H9 (cell line): ENCODE data around the gene TDRD5. TPM values are rescaled to one million over a fixed set of nuclear protein-coding genes. Genes with fewer than 3 reads are reported as not detected.

Source experiments
- DNase-seq: peaks from one replicate; pipeline ENCODE4 v3.0.0-alpha.2; 2017
- H2AFZ ChIP-seq: one replicate; pipeline ENCODE4 v1.6.1; 2013; ENCODE audit warnings: mild to moderate bottlenecking, low read length, control low read depth, moderate library complexity
- H2AK5ac ChIP-seq: 2 replicates; pipeline ENCODE4 v1.6.1; 2013; ENCODE audit warnings: low read length, control low read depth, mixed read lengths; ENCODE audit not compliant: insufficient read length
- H2BK120ac ChIP-seq: one replicate; pipeline ENCODE4 v1.6.1; 2013; ENCODE audit warnings: low read depth, mild to moderate bottlenecking, low read length, control low read depth, inconsistent platforms; ENCODE audit not compliant: poor library complexity, severe bottlenecking
- H2BK12ac ChIP-seq: 2 replicates; pipeline ENCODE4 v1.6.1; 2013; ENCODE audit warnings: low read length, control low read depth, mixed read lengths, low read depth; ENCODE audit not compliant: insufficient read length
- H2BK15ac ChIP-seq: 2 replicates; pipeline ENCODE4 v1.6.1; 2013; ENCODE audit warnings: low read depth, low read length, control low read depth
- H2BK20ac ChIP-seq: one replicate; pipeline ENCODE4 v1.6.1; 2013; ENCODE audit warnings: low read depth, mild to moderate bottlenecking, low read length, control low read depth, inconsistent platforms; ENCODE audit not compliant: poor library complexity, severe bottlenecking
- H2BK5ac ChIP-seq: 2 replicates; pipeline ENCODE4 v1.6.1; 2013; ENCODE audit warnings: low read length, control low read depth, mixed read lengths; ENCODE audit not compliant: insufficient read length
- H3K14ac ChIP-seq: 2 replicates; pipeline ENCODE4 v1.6.1; 2013; ENCODE audit warnings: low read length, control low read depth; ENCODE audit not compliant: insufficient read depth
- H3K18ac ChIP-seq: 2 replicates; pipeline ENCODE4 v1.6.1; 2013; ENCODE audit warnings: low read depth, mild to moderate bottlenecking, mixed read lengths, low read length, control low read depth; ENCODE audit not compliant: insufficient read length
- H3K23ac ChIP-seq: 2 replicates; pipeline ENCODE4 v1.6.1; 2013; ENCODE audit warnings: low read length, control low read depth, mixed read lengths, low read depth; ENCODE audit not compliant: insufficient read length
- H3K23me2 ChIP-seq: 2 replicates; pipeline ENCODE4 v1.6.1; 2013; ENCODE audit warnings: low read depth, mild to moderate bottlenecking, mixed read lengths, low read length, control low read depth; ENCODE audit not compliant: insufficient read length, poor library complexity, severe bottlenecking
- H3K27ac ChIP-seq: 2 replicates; pipeline ENCODE4 v1.5.1; 2013; ENCODE audit warnings: low read length, control low read depth, mixed read lengths, low read depth; ENCODE audit not compliant: insufficient read length
- H3K27me3 ChIP-seq: 2 replicates; pipeline ENCODE4 v1.6.1; 2013; ENCODE audit warnings: low read length, control low read depth, inconsistent platforms; ENCODE audit not compliant: insufficient read depth
- H3K4ac ChIP-seq: 2 replicates; pipeline ENCODE4 v1.6.1; 2013; ENCODE audit warnings: low read depth, mild to moderate bottlenecking, control low read depth, inconsistent platforms, low read length, moderate library complexity
- H3K4me1 ChIP-seq: 2 replicates; pipeline ENCODE4 v1.6.1; 2013; ENCODE audit warnings: low read length, control low read depth, inconsistent platforms; ENCODE audit not compliant: insufficient read depth
- H3K4me2 ChIP-seq: 2 replicates; pipeline ENCODE4 v1.6.1; 2013; ENCODE audit warnings: low read length, control low read depth, mixed read lengths; ENCODE audit not compliant: insufficient read length, insufficient read depth
- H3K56ac ChIP-seq: 2 replicates; pipeline ENCODE4 v1.6.1; 2013; ENCODE audit warnings: low read depth, mild to moderate bottlenecking, mixed read lengths, low read length, control low read depth; ENCODE audit not compliant: insufficient read length
- H3K79me1 ChIP-seq: 2 replicates; pipeline ENCODE4 v1.6.1; 2013; ENCODE audit warnings: low read depth, mild to moderate bottlenecking, moderate library complexity, low read length, control low read depth, inconsistent platforms; ENCODE audit not compliant: insufficient read depth, poor library complexity, severe bottlenecking
- H3K79me2 ChIP-seq: 2 replicates; pipeline ENCODE4 v1.6.1; 2013; ENCODE audit warnings: low read length, control low read depth, inconsistent platforms; ENCODE audit not compliant: insufficient read depth
- H3K9ac ChIP-seq: 2 replicates; pipeline ENCODE4 v1.6.1; 2013; ENCODE audit warnings: low read length, control low read depth, mixed read lengths; ENCODE audit not compliant: insufficient read length; ENCODE audit errors: extremely low read depth
- H3K9me3 ChIP-seq: one replicate; pipeline ENCODE4 v1.6.1; 2013; ENCODE audit warnings: low read depth, low read length, inconsistent platforms; ENCODE audit not compliant: control insufficient read depth
- H3T11ph ChIP-seq: one replicate; pipeline ENCODE4 v1.6.1; 2013; ENCODE audit warnings: mild to moderate bottlenecking, low read length, control low read depth, inconsistent platforms
- H4K20me1 ChIP-seq: one replicate; pipeline ENCODE4 v1.6.1; 2013; ENCODE audit not compliant: control insufficient read depth, insufficient read length, insufficient read depth
- H4K5ac ChIP-seq: 2 replicates; pipeline ENCODE4 v1.6.1; 2013; ENCODE audit warnings: low read depth, mild to moderate bottlenecking, mixed read lengths, low read length, control low read depth; ENCODE audit not compliant: insufficient read length
- H4K8ac ChIP-seq: replicated peaks from 2 replicates; pipeline ENCODE4 v1.6.1; 2013; ENCODE audit warnings: low read length, control low read depth, mixed read lengths, low read depth; ENCODE audit not compliant: insufficient read length
- H4K91ac ChIP-seq: 2 replicates; pipeline ENCODE4 v1.6.1; 2013; ENCODE audit warnings: low read depth, mild to moderate bottlenecking, moderate library complexity, mixed read lengths, low read length, control low read depth; ENCODE audit not compliant: insufficient read length
- H3K27ac Mint-ChIP-seq, 3 experiments: 2 replicates in 2 of 3; 3 replicates in 1 of 3; pipeline ENCODE4 v1.8.0; 2020 to 2021; ENCODE audit warnings: mixed read lengths in 3 of 3, mild to moderate bottlenecking in 1 of 3, moderate library complexity in 1 of 3
- H3K27me3 Mint-ChIP-seq: 2 replicates; pipeline ENCODE4 v1.8.0; 2021; ENCODE audit warnings: low read depth, mild to moderate bottlenecking, moderate library complexity, mixed read lengths
- H3K36me3 Mint-ChIP-seq, 3 experiments: 2 replicates in 2 of 3; 3 replicates in 1 of 3; pipeline ENCODE4 v1.8.0; 2020 to 2021; ENCODE audit warnings: low read depth in 3 of 3, mixed read lengths in 3 of 3; ENCODE audit not compliant: insufficient read depth in 1 of 3
- H3K4me1 Mint-ChIP-seq, 2 experiments: 2 replicates each; pipeline ENCODE4 v1.8.0; 2020; ENCODE audit warnings: mixed read lengths in 2 of 2
- H3K4me3 Mint-ChIP-seq, 2 experiments: 2 replicates in 1 of 2; 3 replicates in 1 of 2; pipeline ENCODE4 v1.8.0; 2020 to 2021; ENCODE audit warnings: mild to moderate bottlenecking in 2 of 2, mixed read lengths in 2 of 2, moderate library complexity in 1 of 2
- H3K9me3 Mint-ChIP-seq, 2 experiments: 2 replicates in 1 of 2; 3 replicates in 1 of 2; pipeline ENCODE4 v1.8.0; 2020; ENCODE audit warnings: mild to moderate bottlenecking in 2 of 2, mixed read lengths in 2 of 2, moderate library complexity in 1 of 2
- CTCF ChIP-seq: fragments of 200-600 bp; sonication (generic); conservative IDR thresholded peaks from 3 replicates; pipeline ENCODE4 v1.8.0; 2021; ENCODE audit warnings: antibody characterized with exemption, mild to moderate bottlenecking
- WGBS: extraction: QIAGEN DNeasy Blood & Tissue Kit; methylation state at CpG from one replicate; pipeline ENCODE4 v1.1.7; 2013; ENCODE audit warnings: missing lambda C conversion rate, low lambda C conversion rate, mixed read lengths; ENCODE audit not compliant: insufficient read length; ENCODE audit errors: extremely low coverage; 5-methylcytosine and 5-hydroxymethylcytosine counted together
- total RNA-seq: library from RNA; stranded (reverse); gene quantifications from 2 replicates; pipeline ENCODE4 v1.2.1, GENCODE V29; 2021

TDRD5 gene
- total RNA-seq, 1 experiment from 2014 or later, result 0.33 TPM

GRCh38 chr1:179731643-179732042, 140.0 kb downstream of the TDRD5 start:
- Histone ChIP-seq H2AFZ (no peak overlapping the region), H3K18ac (no peak overlapping the region), H3K4ac (no peak overlapping the region), H3K4me1 (no peaks in the 10 kb centered on the region), H2BK5ac (no peak overlapping the region), H3K23ac (no peak overlapping the region), H4K20me1 (no peaks in the 10 kb centered on the region), H2AK5ac (no peak overlapping the region), H3K4me2 (no peak overlapping the region), H4K5ac (no peak overlapping the region), H4K91ac (no peak overlapping the region), H3K9ac (no peak overlapping the region), H4K8ac (no peak overlapping the region), H2BK120ac (no peak overlapping the region), H2BK12ac (no peak overlapping the region), H3K79me1 (no peaks in the 10 kb centered on the region), H3K14ac (no peak overlapping the region), H3T11ph (no peak overlapping the region), H3K79me2 (no peaks in the 10 kb centered on the region), H3K56ac (no peak overlapping the region), H3K27me3 (no peaks in the 10 kb centered on the region), H3K23me2 (no peaks in the 10 kb centered on the region), H3K9me3 (no peaks in the 10 kb centered on the region), H3K27ac (no peak overlapping the region), H2BK20ac (no peak overlapping the region), H2BK15ac (no peak overlapping the region)
- DNase-seq, result no peak
- H3K4me3 Mint-ChIP-seq, result no peak overlapping the region
- TF ChIP-seq CTCF, result no peak
- no peaks in the 10 kb centered on the region for H3K36me3 Mint-ChIP-seq
- H3K27me3 Mint-ChIP-seq, result peaks cover 2% of the 10 kb centered on the region; the same call in 1 of the 2 replicates
- WGBS, result no CpG with 5 or more reads among the region's 4 CpGs
- no peaks in the 10 kb centered on the region for H3K9me3 Mint-ChIP-seq
- peaks cover 12% of the 10 kb centered on the region in 2 experiments; a peak in 3 of 4 replicates for H3K4me1 Mint-ChIP-seq
- no peak overlapping the region for H3K27ac Mint-ChIP-seq

Other genes starting within 250 kb of the TDRD5 start
- gene AXDND1, start 225.9 kb upstream of the TDRD5 start, total RNA-seq, result 0.46 and 0.48 TPM in 2 replicates
- gene NPHS2, start 15.9 kb upstream of the TDRD5 start, total RNA-seq, result not detected in 2 replicates
- gene FAM163A, start 151.5 kb downstream of the TDRD5 start, total RNA-seq, result 0.44 and 0.46 TPM in 2 replicates